ENCODE measurements around the gene DDB1. TPM values are rescaled to one million over a fixed set of nuclear protein-coding genes. Genes with fewer than 3 reads are reported as not detected.
A peak's percentile ranks its signal among the peaks of the same experiment; 100 is the strongest.

DDB1 gene
- total RNA-seq, 1 experiment from 2014 or later: 297 TPM

DNA sequence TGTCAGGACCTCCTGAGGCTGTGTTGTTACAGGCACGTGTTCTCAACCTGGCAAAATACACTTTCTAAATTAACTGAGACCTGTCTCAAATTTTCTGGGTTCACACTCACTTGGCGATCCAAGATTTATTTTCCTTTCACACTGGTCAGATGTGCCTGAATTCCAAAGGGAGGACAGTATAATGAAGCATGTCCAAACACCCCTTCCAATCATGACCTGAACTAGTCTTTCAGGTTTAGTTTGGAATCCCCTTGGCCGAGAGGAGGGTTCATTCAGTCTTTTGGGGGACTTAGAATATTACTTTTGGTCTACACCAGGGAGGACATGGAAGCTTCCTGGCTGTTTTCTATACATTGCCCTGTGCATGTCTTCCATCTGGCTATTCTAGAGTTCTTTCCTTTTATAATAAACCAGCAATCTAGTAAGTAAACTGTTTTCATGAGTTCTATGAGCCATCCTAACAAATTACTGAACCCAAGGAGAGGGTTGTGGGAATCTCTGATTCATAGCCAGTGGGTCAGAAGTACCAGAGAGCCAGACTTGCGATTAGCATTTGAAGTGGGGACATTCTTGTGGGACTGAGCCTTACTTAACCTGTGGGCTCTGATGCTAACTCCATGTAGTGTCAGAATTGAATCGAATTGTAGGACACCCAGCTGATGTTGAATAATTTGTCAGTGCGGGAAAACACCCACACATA is 44.7 kb upstream of the DDB1 start:
- Histone ChIP-seq H3K9ac (ENCODE audit: extremely low read depth, insufficient read length, low read length) (no peak overlapping the region), H3K23ac (ENCODE audit: insufficient read length, low read depth, low read length) (no peak overlapping the region), H3K79me1 (ENCODE audit: insufficient read depth, low read depth, low read length, poor library complexity, severe bottlenecking) (no peaks in the 10 kb centered on the region), H3K4me1 (ENCODE audit: insufficient read depth, low read length) (no peaks in the 10 kb centered on the region), H3K23me2 (ENCODE audit: insufficient read length, low read depth, low read length, poor library complexity, severe bottlenecking) (no peaks in the 10 kb centered on the region), H2AK5ac (ENCODE audit: insufficient read length, low read length) (no peak overlapping the region), H3K4me2 (ENCODE audit: insufficient read depth, insufficient read length, low read length) (no peak overlapping the region), H3K79me2 (ENCODE audit: insufficient read depth, low read length) (no peaks in the 10 kb centered on the region), H2BK15ac (ENCODE audit: low read depth, low read length) (no peak overlapping the region), H3K56ac (ENCODE audit: insufficient read length, low read depth, low read length) (no peak overlapping the region), H4K8ac (replicated peaks; ENCODE audit: insufficient read length, low read depth, low read length) (no peak overlapping the region), H2AFZ (ENCODE audit: low read length) (no peak overlapping the region), H2BK120ac (ENCODE audit: low read depth, low read length, poor library complexity, severe bottlenecking) (no peak overlapping the region), H3K9me3 (ENCODE audit: control insufficient read depth, low read depth, low read length) (peaks cover 15% of the 10 kb centered on the region), H3K18ac (ENCODE audit: insufficient read length, low read depth, low read length) (no peak overlapping the region), H2BK20ac (ENCODE audit: low read depth, low read length, poor library complexity, severe bottlenecking) (no peak overlapping the region), H3K27ac (ENCODE audit: insufficient read length, low read depth, low read length) (no peak overlapping the region), H2BK5ac (ENCODE audit: insufficient read length, low read length) (no peak overlapping the region), H3K27me3 (ENCODE audit: insufficient read depth, low read length) (no peaks in the 10 kb centered on the region), H4K20me1 (ENCODE audit: control insufficient read depth, insufficient read depth, insufficient read length) (no peaks in the 10 kb centered on the region), H4K5ac (ENCODE audit: insufficient read length, low read depth, low read length) (no peak overlapping the region), H2BK12ac (ENCODE audit: insufficient read length, low read depth, low read length) (no peak overlapping the region), H4K91ac (ENCODE audit: insufficient read length, low read depth, low read length) (no peak overlapping the region), H3K14ac (ENCODE audit: insufficient read depth, low read length) (no peak overlapping the region), H3K4ac (ENCODE audit: low read depth, low read length) (no peak overlapping the region), H3T11ph (ENCODE audit: low read length) (no peak overlapping the region)
- DNase-seq: no peak
- Mint-ChIP-seq H3K36me3 (ENCODE audit: insufficient read depth in 1 of 3, low read depth in 3 of 3) (peaks cover 32 to 45% (median 43%) of the 10 kb centered on the region in 3 experiments), H3K9me3 (peaks cover 21 to 23% of the 10 kb centered on the region in 2 experiments), H3K4me3 (no peak overlapping the region), H3K27ac (peak overlapping the region in 2 of 3 experiments; percentile 6 to 47; a peak in 1 of 7 replicates), H3K4me1 (peaks cover 2 to 12% of the 10 kb centered on the region in 2 experiments; a peak in 3 of 4 replicates), H3K27me3 (ENCODE audit: low read depth) (no peaks in the 10 kb centered on the region)
- no peak for TF ChIP-seq CTCF (conservative IDR thresholded peaks at IDR 0.05)
- WGBS (ENCODE audit: extremely low coverage, insufficient read length, low lambda C conversion rate): no CpG with 5 or more reads among the region's 6 CpGs
